ENCODE results near the gene VAV2. TPM values are rescaled to one million over a fixed set of nuclear protein-coding genes. Genes with fewer than 3 reads are reported as not detected.

Gene VAV2
- total and polyA plus RNA-seq, 2 experiments from 2014 or later = 8.1 to 28.9 TPM

GRCh38 chr9:133824106-133824801 lies 167.9 kb downstream of the VAV2 start (continued):
- TF ChIP-seq REST (IDR thresholded peaks at IDR 0.05; ENCODE audit: unreplicated experiment) = no peak
- TF ChIP-seq ZNF462 (CRISPR knock-in tag; IDR thresholded peaks at IDR 0.05) = no peak

All from GM23338 (cell line).